ENCODE measurements around the gene SLC5A2. TPM values are rescaled to one million over a fixed set of nuclear protein-coding genes. Genes with fewer than 3 reads are reported as not detected.

The SLC5A2 gene
- total RNA-seq, 1 donor, result not detected

DNA sequence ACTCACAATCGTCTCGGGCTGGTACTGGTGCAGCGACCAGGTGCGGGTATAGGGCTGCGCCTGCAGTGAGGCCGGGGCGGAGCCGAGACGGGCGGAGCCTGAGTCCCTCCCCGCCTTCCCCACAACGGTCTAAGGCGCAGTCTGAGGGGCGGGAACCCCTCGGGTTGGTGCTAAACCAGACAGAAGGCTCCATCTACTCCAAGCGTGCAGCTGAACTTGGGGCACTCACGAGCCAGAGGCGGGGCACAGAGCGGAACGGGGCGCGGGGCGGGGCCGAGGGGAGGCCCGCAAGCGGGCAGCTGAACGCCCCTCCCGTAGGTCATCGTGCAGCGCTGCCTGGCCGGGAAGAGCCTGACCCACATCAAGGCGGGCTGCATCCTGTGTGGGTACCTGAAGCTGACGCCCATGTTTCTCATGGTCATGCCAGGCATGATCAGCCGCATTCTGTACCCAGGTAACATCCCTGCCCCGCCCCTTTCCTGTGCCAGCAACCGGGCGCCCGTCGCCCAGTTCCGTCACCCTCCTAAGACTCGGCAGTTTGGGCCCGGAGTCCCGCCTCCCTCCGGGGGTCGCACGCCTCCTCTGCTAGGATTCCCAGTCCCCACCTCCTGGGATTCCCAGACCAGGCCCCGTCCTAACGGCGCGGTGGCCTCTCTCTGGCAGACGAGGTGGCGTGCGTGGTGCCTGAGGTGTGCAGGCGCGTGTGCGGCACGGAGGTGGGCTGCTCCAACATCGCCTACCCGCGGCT lies 5.0 kb downstream of the SLC5A2 start:
- peak; percentile 91 for DNase-seq (ENCODE audit: insufficient read length, low spot score, missing footprints)
- peaks cover 8% of the 10 kb centered on the region for H3K4me1 ChIP-seq (ENCODE audit: insufficient read depth, low read length)
- H3K27me3 ChIP-seq (ENCODE audit: insufficient read depth, low read length), result peaks cover 37% of the 10 kb centered on the region
- no peak overlapping the region for H3K27ac ChIP-seq (ENCODE audit: low read depth, low read length)
- H3K4me3 ChIP-seq (ENCODE audit: insufficient read depth, low read length), result peak overlapping the region; percentile 63
- peaks cover 6% of the 10 kb centered on the region for H4K20me1 ChIP-seq (ENCODE audit: insufficient read depth, low read length)
- peaks cover 15% of the 10 kb centered on the region for H3K36me3 ChIP-seq (ENCODE audit: insufficient read depth, low read length)
- H3K4me2 ChIP-seq (ENCODE audit: insufficient read depth, low read length), result peak overlapping the region; percentile 78
- no peak for TF ChIP-seq CTCF (IDR thresholded peaks at IDR 0.05; ENCODE audit: extremely low read depth, low read depth, low read length)
- no peaks in the 10 kb centered on the region for H3K79me2 ChIP-seq (ENCODE audit: insufficient read depth, low read length)
- no peaks in the 10 kb centered on the region for H3K9me3 ChIP-seq (ENCODE audit: low read depth, low read length)
- H2AFZ ChIP-seq (ENCODE audit: low read length), result no peak overlapping the region

DNA sequence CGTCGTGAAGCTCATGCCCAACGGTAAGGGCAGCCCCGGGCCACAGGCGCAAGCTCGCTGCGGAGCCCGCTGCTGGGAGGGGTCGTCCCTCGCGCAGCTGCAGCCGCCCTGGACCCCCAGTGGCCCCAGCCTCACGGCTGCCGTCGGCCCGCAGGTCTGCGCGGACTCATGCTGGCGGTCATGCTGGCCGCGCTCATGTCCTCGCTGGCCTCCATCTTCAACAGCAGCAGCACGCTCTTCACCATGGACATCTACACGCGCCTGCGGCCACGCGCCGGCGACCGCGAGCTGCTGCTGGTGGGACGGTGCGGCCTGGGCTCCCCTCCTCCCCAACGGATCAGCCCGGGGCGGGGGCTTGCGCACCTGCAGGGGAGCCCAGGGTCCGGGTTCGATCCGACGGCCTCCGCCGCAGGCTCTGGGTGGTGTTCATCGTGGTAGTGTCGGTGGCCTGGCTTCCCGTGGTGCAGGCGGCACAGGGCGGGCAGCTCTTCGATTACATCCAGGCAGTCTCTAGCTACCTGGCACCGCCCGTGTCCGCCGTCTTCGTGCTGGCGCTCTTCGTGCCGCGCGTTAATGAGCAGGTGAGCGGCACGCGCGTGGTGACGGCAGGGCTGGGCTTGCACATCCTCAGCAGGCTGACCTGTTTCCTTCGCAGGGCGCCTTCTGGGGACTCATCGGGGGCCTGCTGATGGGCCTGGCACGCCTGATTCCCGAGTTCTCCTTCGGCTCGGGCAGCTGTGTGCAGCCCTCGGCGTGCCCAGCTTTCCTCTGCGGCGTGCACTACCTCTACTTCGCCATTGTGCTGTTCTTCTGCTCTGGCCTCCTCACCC lies 5.8 kb downstream of the SLC5A2 start:
- Histone ChIP-seq H3K4me3 (ENCODE audit: insufficient read depth, low read length) (peak overlapping the region; percentile 63), H4K20me1 (ENCODE audit: insufficient read depth, low read length) (peaks cover 6% of the 10 kb centered on the region), H3K36me3 (ENCODE audit: insufficient read depth, low read length) (peaks cover 19% of the 10 kb centered on the region), H3K79me2 (ENCODE audit: insufficient read depth, low read length) (no peaks in the 10 kb centered on the region), H3K27me3 (ENCODE audit: insufficient read depth, low read length) (peaks cover 37% of the 10 kb centered on the region), H3K4me1 (ENCODE audit: insufficient read depth, low read length) (peaks cover 8% of the 10 kb centered on the region), H3K27ac (ENCODE audit: low read depth, low read length) (no peak overlapping the region), H3K9me3 (ENCODE audit: low read depth, low read length) (no peaks in the 10 kb centered on the region), H2AFZ (ENCODE audit: low read length) (no peak overlapping the region), H3K4me2 (ENCODE audit: insufficient read depth, low read length) (peak overlapping the region; percentile 78)
- DNase-seq (ENCODE audit: insufficient read length, low spot score, missing footprints), result peak; percentile 88
- no peak for TF ChIP-seq CTCF (IDR thresholded peaks at IDR 0.05; ENCODE audit: extremely low read depth, low read depth, low read length)

- H3K27me3 ChIP-seq (ENCODE audit: insufficient read depth, low read length), result peaks cover 37% of the 10 kb centered on the region
- peaks cover 6% of the 10 kb centered on the region for H4K20me1 ChIP-seq (ENCODE audit: insufficient read depth, low read length)
- H3K4me1 ChIP-seq (ENCODE audit: insufficient read depth, low read length), result peaks cover 8% of the 10 kb centered on the region
- H3K79me2 ChIP-seq (ENCODE audit: insufficient read depth, low read length), result no peaks in the 10 kb centered on the region
- H3K4me2 ChIP-seq (ENCODE audit: insufficient read depth, low read length), result no peak overlapping the region
- no peak for TF ChIP-seq CTCF (IDR thresholded peaks at IDR 0.05; ENCODE audit: extremely low read depth, low read depth, low read length)
- H3K27ac ChIP-seq (ENCODE audit: low read depth, low read length), result no peak overlapping the region
- DNase-seq (ENCODE audit: insufficient read length, low spot score, missing footprints), result no peak
- no peak overlapping the region for H2AFZ ChIP-seq (ENCODE audit: low read length)
- H3K4me3 ChIP-seq (ENCODE audit: insufficient read depth, low read length), result no peak overlapping the region
- no peaks in the 10 kb centered on the region for H3K9me3 ChIP-seq (ENCODE audit: low read depth, low read length)
- peaks cover 19% of the 10 kb centered on the region for H3K36me3 ChIP-seq (ENCODE audit: insufficient read depth, low read length)
Measured at GRCh38 chr16:31489298-31489564, 6.3 kb downstream of the SLC5A2 start.
